Breast epithelium (tissue), 3 donors: ENCODE results near the gene FAM120A.

ENCODE experiments used
- POLR2A ChIP-seq: fragments of 450-650 bp; IDR thresholded peaks from one replicate; pipeline ENCODE4 v1.6.1; 2016; ENCODE audit warnings: antibody characterized with exemption, mild to moderate bottlenecking, moderate library complexity
- POLR2AphosphoS5 ChIP-seq, 3 donors: sonication (generic); formaldehyde crosslinking; IDR thresholded peaks; one replicate each; pipeline ENCODE4 v1.6.1; 2017; ENCODE audit warnings: antibody characterized with exemption in 3 of 3

GRCh38 chr9:93440896-93441580 lies 10.4 kb upstream of the FAM120A start:
- no peak for TF ChIP-seq POLR2A
- TF ChIP-seq POLR2AphosphoS5 (IDR thresholded peaks at IDR 0.05): no peak
